ENCODE data around the gene DENND1A.

The DENND1A gene

GRCh38 chr9:123825342-123826060, 104.4 kb downstream of the DENND1A start:
- ChIA-PET POLR2A (no interaction called here), CTCF (interaction anchor here (0.6 kb wide), 1 partner anchor 57 kb away, joined by 3 read pairs; no protein-coding TSS in a partner anchor)
- TF ChIP-seq L3MBTL2 (conservative IDR thresholded peaks at IDR 0.05), result no peak
- TF ChIP-seq TARDBP (IDR thresholded peaks at IDR 0.05), result no peak
- TF ChIP-seq CTBP1 (IDR thresholded peaks at IDR 0.05; ENCODE audit: borderline replicate concordance), result no peak
- no peak for TF ChIP-seq SUZ12 (IDR thresholded peaks at IDR 0.05)
- no peak for TF ChIP-seq ARNT (IDR thresholded peaks at IDR 0.05)
- no peak for TF ChIP-seq BHLHE40 (IDR thresholded peaks at IDR 0.05; ENCODE audit: borderline replicate concordance)
- no peak for TF ChIP-seq ZNF384 (IDR thresholded peaks at IDR 0.05)
- TF ChIP-seq PKNOX1 (IDR thresholded peaks at IDR 0.05), result no peak
- no peak for TF ChIP-seq LEF1 (IDR thresholded peaks at IDR 0.05; ENCODE audit: borderline replicate concordance)
- TF ChIP-seq FOXM1 (IDR thresholded peaks at IDR 0.05; ENCODE audit: borderline replicate concordance), result no peak
- no peak for TF ChIP-seq NFRKB (IDR thresholded peaks at IDR 0.05)
- no peak for TF ChIP-seq SP1 (IDR thresholded peaks at IDR 0.05)
- no peak for TF ChIP-seq HDGF (IDR thresholded peaks at IDR 0.05; ENCODE audit: borderline replicate concordance)
- no peak for TF ChIP-seq FOXK2 (IDR thresholded peaks at IDR 0.05)
- no peak for TF ChIP-seq FOXA1 (IDR thresholded peaks at IDR 0.05)
- TF ChIP-seq ELF4 (IDR thresholded peaks at IDR 0.05), result no peak
- DNase-seq (ENCODE audit: extremely low spot score), result peak; percentile 27

DNA sequence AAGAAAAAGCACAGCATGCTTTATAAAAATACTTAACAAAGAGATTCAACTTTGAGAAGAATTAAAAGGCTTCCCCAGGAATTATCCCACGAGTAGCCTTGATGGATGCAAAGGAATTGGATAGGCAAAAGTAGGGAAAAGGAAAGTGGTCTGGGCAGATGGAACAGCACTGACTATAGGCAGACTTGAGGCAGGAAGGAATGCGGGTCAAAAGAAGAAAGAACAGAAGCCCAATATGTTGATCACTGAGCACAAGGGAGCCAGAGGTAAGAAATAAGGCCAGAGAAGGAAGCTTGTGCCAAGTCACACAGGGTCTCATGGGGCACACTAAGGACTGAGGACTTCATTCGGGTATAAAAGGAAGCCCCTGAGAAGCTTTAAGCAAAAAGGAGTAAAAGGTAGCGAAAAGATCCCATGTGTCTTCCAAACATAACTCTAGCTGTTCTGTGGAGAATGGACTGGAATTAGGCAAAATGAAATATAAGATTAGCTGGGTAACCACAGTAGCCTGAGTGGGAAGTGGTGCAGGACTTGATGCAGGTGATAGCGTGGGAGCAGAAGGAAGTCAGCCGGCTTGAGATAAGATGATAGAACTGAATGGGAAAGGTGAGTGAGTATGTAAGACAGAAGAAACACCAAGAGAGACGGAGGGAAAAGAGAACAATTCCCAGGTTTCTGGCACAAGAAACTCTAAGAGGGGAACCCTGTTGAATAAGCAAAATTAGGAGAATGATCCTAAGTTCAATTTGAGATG, 106.6 kb downstream of the DENND1A start:
- no peak for DNase-seq (ENCODE audit: extremely low spot score)
- ChIA-PET CTCF (interaction anchor here (1.1 kb wide), 1 partner anchor 10 kb away, joined by 3 read pairs; no protein-coding TSS in a partner anchor), POLR2A (no interaction called here)
- TF ChIP-seq ZNF384 (IDR thresholded peaks at IDR 0.05) (no peak), FOXA1 (IDR thresholded peaks at IDR 0.05) (no peak), PKNOX1 (IDR thresholded peaks at IDR 0.05) (no peak), BHLHE40 (IDR thresholded peaks at IDR 0.05; ENCODE audit: borderline replicate concordance) (no peak), SUZ12 (IDR thresholded peaks at IDR 0.05) (no peak), L3MBTL2 (conservative IDR thresholded peaks at IDR 0.05) (no peak), FOXM1 (IDR thresholded peaks at IDR 0.05; ENCODE audit: borderline replicate concordance) (no peak), TARDBP (IDR thresholded peaks at IDR 0.05) (no peak), HDGF (IDR thresholded peaks at IDR 0.05; ENCODE audit: borderline replicate concordance) (no peak), ELF4 (IDR thresholded peaks at IDR 0.05) (no peak), ARNT (IDR thresholded peaks at IDR 0.05) (no peak), FOXK2 (IDR thresholded peaks at IDR 0.05) (no peak)

DNA sequence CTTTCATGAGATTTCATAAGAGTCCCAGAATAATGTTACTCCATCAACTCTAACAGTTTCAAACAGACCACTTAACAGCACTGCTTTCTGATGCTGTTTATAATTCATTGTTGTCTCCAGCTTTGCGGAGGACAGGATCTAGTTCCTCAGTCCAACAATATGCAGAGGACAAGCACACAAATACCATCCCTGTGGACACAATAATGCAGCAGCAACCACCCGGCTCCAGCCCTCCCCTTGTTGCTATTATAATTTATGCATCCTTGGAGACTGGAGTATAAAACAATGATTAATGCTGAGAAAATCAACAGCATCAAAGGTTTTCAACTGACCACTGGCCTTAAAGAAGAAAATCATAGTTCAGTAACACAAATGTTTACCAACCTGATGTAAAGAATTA, 108.3 kb downstream of the DENND1A start:
- no peak for DNase-seq (ENCODE audit: extremely low spot score)
- no peak for TF ChIP-seq ZNF384 (IDR thresholded peaks at IDR 0.05)
- TF ChIP-seq FOXM1 (IDR thresholded peaks at IDR 0.05; ENCODE audit: borderline replicate concordance), result no peak
- no peak for TF ChIP-seq SP1 (IDR thresholded peaks at IDR 0.05)
- TF ChIP-seq L3MBTL2 (conservative IDR thresholded peaks at IDR 0.05), result no peak
- no peak for TF ChIP-seq NFRKB (IDR thresholded peaks at IDR 0.05)
- TF ChIP-seq BHLHE40 (IDR thresholded peaks at IDR 0.05; ENCODE audit: borderline replicate concordance), result no peak
- TF ChIP-seq ELF4 (IDR thresholded peaks at IDR 0.05), result no peak
- no peak for TF ChIP-seq PKNOX1 (IDR thresholded peaks at IDR 0.05)
- no peak for TF ChIP-seq FOXA1 (IDR thresholded peaks at IDR 0.05)
- TF ChIP-seq SUZ12 (IDR thresholded peaks at IDR 0.05), result no peak
- TF ChIP-seq CTBP1 (IDR thresholded peaks at IDR 0.05; ENCODE audit: borderline replicate concordance), result no peak
- TF ChIP-seq HDGF (IDR thresholded peaks at IDR 0.05; ENCODE audit: borderline replicate concordance), result no peak
- no peak for TF ChIP-seq ARNT (IDR thresholded peaks at IDR 0.05)
- no peak for TF ChIP-seq FOXK2 (IDR thresholded peaks at IDR 0.05)
- ChIA-PET CTCF (interaction anchor here (0.5 to 0.6 kb wide), 2 partner anchors 182 to 310 kb away, joined by 4 read pairs; no protein-coding TSS in a partner anchor), POLR2A (no interaction called here)

DNA sequence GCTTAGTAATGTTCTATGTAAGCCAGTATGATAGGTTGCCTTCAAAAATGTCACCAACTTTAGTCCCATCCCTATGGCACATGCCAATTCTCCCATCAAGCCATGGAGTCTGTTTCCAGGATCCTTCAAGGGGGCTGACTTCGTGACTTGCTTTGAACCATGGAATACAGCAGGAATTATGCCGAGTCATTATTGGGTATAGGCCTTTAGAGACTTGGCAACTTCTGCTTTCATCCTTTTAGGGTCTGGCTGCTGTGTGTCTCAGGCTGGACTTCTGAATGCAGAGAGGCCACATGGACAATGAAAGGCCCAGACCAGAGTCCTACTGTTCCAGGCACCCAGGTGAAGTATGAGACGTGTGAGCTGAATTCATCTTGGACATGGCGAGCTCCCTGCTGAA, 109.8 kb downstream of the DENND1A start:
- TF ChIP-seq FOXM1 (IDR thresholded peaks at IDR 0.05; ENCODE audit: borderline replicate concordance) (no peak), L3MBTL2 (conservative IDR thresholded peaks at IDR 0.05) (no peak), SP1 (IDR thresholded peaks at IDR 0.05) (no peak), CTBP1 (IDR thresholded peaks at IDR 0.05; ENCODE audit: borderline replicate concordance) (no peak), NFRKB (IDR thresholded peaks at IDR 0.05) (no peak), HDGF (IDR thresholded peaks at IDR 0.05; ENCODE audit: borderline replicate concordance) (no peak), BHLHE40 (IDR thresholded peaks at IDR 0.05; ENCODE audit: borderline replicate concordance) (no peak), LEF1 (IDR thresholded peaks at IDR 0.05; ENCODE audit: borderline replicate concordance) (no peak), SUZ12 (IDR thresholded peaks at IDR 0.05) (no peak), FOXK2 (IDR thresholded peaks at IDR 0.05) (no peak), FOXA1 (IDR thresholded peaks at IDR 0.05) (no peak), TARDBP (IDR thresholded peaks at IDR 0.05) (no peak), PKNOX1 (IDR thresholded peaks at IDR 0.05) (no peak), ZNF384 (IDR thresholded peaks at IDR 0.05) (no peak)
- ChIA-PET CTCF (no interaction called here), POLR2A (no interaction called here)
- DNase-seq (ENCODE audit: extremely low spot score), result no peak

Measured in HEK293T (cell line).